Sigmoid colon (tissue), 7 donors: Measurements from ENCODE around the gene MAP7D2. TPM values are rescaled to one million over a fixed set of nuclear protein-coding genes. Genes with fewer than 3 reads are reported as not detected.
"Not testable (repeated sequence)": the region's sequence is repeated elsewhere in the genome, so short reads cannot be mapped to it uniquely, and the experiment has no call there.

Source experiments
- DNase-seq: peaks from one replicate; pipeline ENCODE4 v3.0.0-alpha.2; 2019
- H3K27ac ChIP-seq, 4 donors: fragments of 200-600 bp; sonication (generic); one replicate each; pipeline ENCODE4 v1.5.1; 2016 to 2019; ENCODE audit warnings: mild to moderate bottlenecking in 1 of 4
- H3K27me3 ChIP-seq, 3 donors: fragments of 200-600 bp; sonication (generic); one replicate each; pipeline ENCODE4 v1.5.1; 2019; ENCODE audit warnings: mild to moderate bottlenecking in 1 of 3
- H3K36me3 ChIP-seq, 4 donors: fragments of 200-600 bp; sonication (generic); one replicate each; pipeline ENCODE4 v1.5.1; 2016 to 2019
- H3K4me1 ChIP-seq, 4 donors: fragments of 200-600 bp; sonication (generic); one replicate each; pipeline ENCODE4 v1.5.1; 2017 to 2019
- H3K4me3 ChIP-seq, 4 donors: fragments of 200-600 bp; sonication (generic); one replicate each; pipeline ENCODE4 v1.5.1; 2017 to 2019; ENCODE audit warnings: mild to moderate bottlenecking in 2 of 4, moderate library complexity in 1 of 4
- H3K9me3 ChIP-seq, 4 donors: fragments of 200-600 bp in 3 of 4; sonication (generic) in 3 of 4; one replicate each; pipeline versions ENCODE4 v1.5.1 to v1.6.1; 2013 to 2019
- EP300 ChIP-seq, 4 donors: sonication (generic); formaldehyde crosslinking; IDR thresholded peaks; one replicate each; pipeline ENCODE4 v1.6.1; 2017; ENCODE audit warnings: antibody characterized with exemption in 4 of 4
- POLR2A ChIP-seq, 2 donors: fragments of 450-650 bp; IDR thresholded peaks; one replicate each; pipeline ENCODE4 v1.6.1; 2016; ENCODE audit warnings: antibody characterized with exemption in 2 of 2, mild to moderate bottlenecking in 2 of 2, moderate library complexity in 2 of 2
- POLR2AphosphoS5 ChIP-seq, 4 donors: sonication (generic); formaldehyde crosslinking; IDR thresholded peaks; one replicate each; pipeline ENCODE4 v1.6.1; 2017; ENCODE audit warnings: antibody characterized with exemption in 4 of 4
- WGBS, 2 donors: extraction: QIAGEN DNeasy Blood & Tissue Kit; methylation state at CpG; one replicate each; pipeline ENCODE4 v1.1.7; 2013; 5-methylcytosine and 5-hydroxymethylcytosine counted together
- intact Hi-C: fragments of 100-400 bp; cut with DNase I; formaldehyde crosslinking; loops from one replicate; pipeline ENCODE4 v1.15.1; 2023
- polyA plus RNA-seq, 3 donors: library from polyadenylated mRNA; stranded (reverse); fragments of 200-250 nt; gene quantifications; one replicate each; pipeline ENCODE4 v1.2.3, GENCODE V29; 2013
- total RNA-seq, 4 donors: library from RNA; depleted of rRNA; stranded (reverse); fragments of >200 nt; gene quantifications; one replicate each; pipeline ENCODE4 v1.1.0, GENCODE V29; 2016
- TF ChIP-seq, protein P1 (sequence below), 4 experiments: fragments of 450-650 bp in 3 of 4; fragments of 200-600 bp in 1 of 4; IDR thresholded peaks; one replicate each; pipeline ENCODE4 v1.5.1; 2016 to 2019; ENCODE audit warnings: antibody characterized with exemption in 4 of 4, mild to moderate bottlenecking in 3 of 4, moderate library complexity in 2 of 4
- donor health status: healthy with polysubstance abuse.
- donor health status: Bipolar disorder and iron deficiency.
- donor health status: healthy.

MAP7D2 gene
- total RNA-seq (1 to 10 TPM in 2 of 4 donors, under 1 TPM in 2; 0.66 to 1.4 (median 0.89) TPM), polyA plus RNA-seq (1 to 10 TPM; 1.8 to 2.5 (median 2.1) TPM)

DNA sequence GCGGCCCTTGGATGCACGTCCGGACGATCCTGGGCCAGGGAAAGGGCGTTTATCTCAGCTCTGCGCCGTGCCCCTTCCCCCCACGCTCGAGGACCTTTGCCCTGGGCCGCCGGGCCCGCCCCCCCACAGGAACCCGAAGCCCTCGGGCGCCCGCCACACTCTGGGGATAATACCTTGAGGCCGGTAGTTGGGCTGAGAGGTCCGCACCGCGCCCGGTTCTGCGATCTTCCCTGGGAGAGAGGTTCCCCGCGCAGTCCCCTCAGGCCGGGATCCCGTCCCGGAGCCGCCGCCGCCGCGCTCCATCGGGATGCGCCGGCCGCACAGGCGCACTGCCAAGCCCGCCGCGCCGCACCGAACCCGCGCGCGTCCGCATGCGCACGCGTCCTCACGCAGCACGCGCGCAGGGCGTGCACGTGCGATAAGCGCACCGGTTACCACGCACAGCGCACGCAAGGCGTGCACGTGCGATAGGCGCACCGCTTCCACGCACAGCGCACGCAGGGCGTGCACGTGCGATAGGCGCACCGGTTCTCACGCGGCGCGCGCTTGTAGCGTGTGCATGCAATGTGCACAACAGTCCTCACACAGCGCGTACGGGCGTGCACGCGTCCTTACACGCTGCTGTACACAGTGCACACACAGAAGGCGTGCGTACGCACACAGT is at the start of gene MAP7D2:
TSS of gene MAP7D2 (minus strand) at position 331 of the 664 bp plus-strand sequence. CDS start at position 303, 28 bp downstream.
- no peak for TF ChIP-seq EP300 (IDR thresholded peaks at IDR 0.05)
- no peak for TF ChIP-seq POLR2A (IDR thresholded peaks at IDR 0.05)
- no peak for TF ChIP-seq POLR2AphosphoS5 (IDR thresholded peaks at IDR 0.05)
- TF ChIP-seq, protein P1, sequence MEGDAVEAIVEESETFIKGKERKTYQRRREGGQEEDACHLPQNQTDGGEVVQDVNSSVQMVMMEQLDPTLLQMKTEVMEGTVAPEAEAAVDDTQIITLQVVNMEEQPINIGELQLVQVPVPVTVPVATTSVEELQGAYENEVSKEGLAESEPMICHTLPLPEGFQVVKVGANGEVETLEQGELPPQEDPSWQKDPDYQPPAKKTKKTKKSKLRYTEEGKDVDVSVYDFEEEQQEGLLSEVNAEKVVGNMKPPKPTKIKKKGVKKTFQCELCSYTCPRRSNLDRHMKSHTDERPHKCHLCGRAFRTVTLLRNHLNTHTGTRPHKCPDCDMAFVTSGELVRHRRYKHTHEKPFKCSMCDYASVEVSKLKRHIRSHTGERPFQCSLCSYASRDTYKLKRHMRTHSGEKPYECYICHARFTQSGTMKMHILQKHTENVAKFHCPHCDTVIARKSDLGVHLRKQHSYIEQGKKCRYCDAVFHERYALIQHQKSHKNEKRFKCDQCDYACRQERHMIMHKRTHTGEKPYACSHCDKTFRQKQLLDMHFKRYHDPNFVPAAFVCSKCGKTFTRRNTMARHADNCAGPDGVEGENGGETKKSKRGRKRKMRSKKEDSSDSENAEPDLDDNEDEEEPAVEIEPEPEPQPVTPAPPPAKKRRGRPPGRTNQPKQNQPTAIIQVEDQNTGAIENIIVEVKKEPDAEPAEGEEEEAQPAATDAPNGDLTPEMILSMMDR (IDR thresholded peaks at IDR 0.05): no peak
- Histone ChIP-seq H3K4me3 (peak within 1 kb of the TSS in 3 of 4 donors; percentile 21 to 40 (median 38)), H3K9me3 (no peaks in the 10 kb centered on the region), H3K36me3 (no peaks in the 10 kb centered on the region), H3K27me3 (peaks cover 4 to 21% (median 16%) of the 10 kb centered on the region in 3 donors), H3K27ac (no peak within 1 kb of the TSS), H3K4me1 (peaks cover 0 to 13% (median 10%) of the 10 kb centered on the region in 4 donors)
- 18 to 21% methylated on average over 91 of the region's 91 CpGs for whole genome bisulfite sequencing, 2 donors
- no peak for DNase-seq
- intact Hi-C loops: no loop called here

DNA sequence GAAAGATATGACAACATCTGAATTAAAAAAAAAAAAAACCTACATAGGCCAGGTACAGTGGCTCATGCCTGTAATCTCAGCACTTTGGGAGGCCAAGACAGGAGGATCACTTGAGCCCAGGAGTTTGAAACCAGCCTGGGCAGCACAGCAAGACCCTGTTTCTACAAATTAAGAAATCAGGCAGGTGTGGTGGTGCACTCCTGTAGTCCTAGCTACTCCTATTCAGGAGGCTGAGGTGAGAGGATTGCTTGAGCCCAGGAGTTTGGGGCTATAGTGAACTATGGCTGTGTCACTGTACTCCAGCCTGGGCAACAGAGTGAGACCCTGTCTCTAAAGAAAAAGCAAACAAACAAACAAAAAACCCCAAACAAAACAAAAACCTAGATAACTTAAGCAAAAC is 45.8 kb upstream of the MAP7D2 start:
- H3K9me3 ChIP-seq, H3K4me3 ChIP-seq, H3K27ac ChIP-seq, H3K4me1 ChIP-seq, H3K27me3 ChIP-seq, intact Hi-C loops, DNase-seq: not testable (repeated sequence)
- H3K36me3 ChIP-seq: peaks cover 0 to 26% (median 0%) of the 10 kb centered on the region in 4 donors

DNA sequence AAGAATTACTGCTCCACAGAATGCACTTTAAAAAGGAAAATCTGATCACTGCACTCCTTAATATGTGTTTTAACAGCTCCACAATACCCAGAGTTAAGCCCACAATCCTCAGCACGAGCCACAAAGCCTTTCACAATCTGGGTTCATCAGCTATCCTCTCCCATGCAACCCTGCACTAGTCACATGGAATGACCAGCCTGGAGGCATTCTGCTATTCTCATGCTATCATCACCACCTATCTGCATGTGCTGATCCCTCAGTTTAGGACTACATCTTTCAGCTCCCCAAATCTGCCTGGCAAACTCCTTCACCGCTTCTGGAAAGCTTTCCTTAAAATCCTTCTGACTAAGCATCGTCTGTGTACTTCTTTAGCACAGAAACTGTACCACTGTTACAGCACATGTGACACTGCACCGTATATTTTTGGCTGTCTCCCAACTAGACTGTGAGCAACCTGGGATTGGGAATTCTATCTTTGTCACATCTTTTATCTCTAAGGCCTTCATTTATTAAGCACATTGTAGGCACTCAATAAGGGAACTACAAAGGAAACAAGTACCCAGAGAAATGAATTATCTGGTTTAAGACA is 43.2 kb upstream of the MAP7D2 start:
- intact Hi-C loops: no loop called here
- H3K4me3 ChIP-seq: no peak overlapping the region
- no peak overlapping the region for H3K27ac ChIP-seq
- DNase-seq: no peak
- 79 to 88% methylated on average over 4 of the region's 4 CpGs for WGBS, 2 donors
- no peaks in the 10 kb centered on the region for H3K27me3 ChIP-seq
- TF ChIP-seq POLR2AphosphoS5 (IDR thresholded peaks at IDR 0.05) (no peak), POLR2A (IDR thresholded peaks at IDR 0.05) (no peak), EP300 (IDR thresholded peaks at IDR 0.05) (no peak)
- TF ChIP-seq, protein P1 (IDR thresholded peaks at IDR 0.05): no peak
- no peaks in the 10 kb centered on the region for H3K9me3 ChIP-seq
- H3K36me3 ChIP-seq: peaks cover 0 to 40% (median 5%) of the 10 kb centered on the region in 4 donors
- no peaks in the 10 kb centered on the region for H3K4me1 ChIP-seq

DNA sequence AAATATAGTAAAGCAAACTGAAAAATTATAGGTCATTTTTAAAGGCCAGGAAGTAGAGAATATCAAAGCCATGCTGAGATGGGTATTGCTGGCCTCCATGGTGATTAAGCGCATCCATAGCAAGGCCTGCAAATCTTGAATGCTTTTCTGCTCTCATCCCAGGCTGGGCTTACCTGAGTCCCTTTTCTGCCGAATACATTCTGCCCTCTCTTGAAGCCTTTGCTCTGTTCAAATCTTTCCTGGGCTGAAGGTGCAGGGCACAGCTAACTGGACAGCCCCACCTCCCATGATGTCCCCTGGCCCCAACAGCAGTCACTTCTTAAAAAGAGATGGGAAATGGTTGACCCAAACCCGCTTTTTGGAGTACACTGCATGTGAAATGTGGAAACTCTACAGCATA is 35.0 kb upstream of the MAP7D2 start:
- peaks cover 0 to 21% (median 8%) of the 10 kb centered on the region in 4 donors for H3K36me3 ChIP-seq
- TF ChIP-seq, protein P1 (IDR thresholded peaks at IDR 0.05): no peak
- no peak for TF ChIP-seq POLR2AphosphoS5 (IDR thresholded peaks at IDR 0.05)
- TF ChIP-seq POLR2A (IDR thresholded peaks at IDR 0.05): no peak
- no peak for TF ChIP-seq EP300 (IDR thresholded peaks at IDR 0.05)
- intact Hi-C loops: no loop called here
- H3K4me3 ChIP-seq: no peak overlapping the region
- no peak for DNase-seq
- H3K27ac ChIP-seq: no peak overlapping the region
- 98 to 99% methylated on average over 3 of the region's 3 CpGs for WGBS, 2 donors
- no peaks in the 10 kb centered on the region for H3K9me3 ChIP-seq
- no peaks in the 10 kb centered on the region for H3K27me3 ChIP-seq
- H3K4me1 ChIP-seq: no peaks in the 10 kb centered on the region

DNA sequence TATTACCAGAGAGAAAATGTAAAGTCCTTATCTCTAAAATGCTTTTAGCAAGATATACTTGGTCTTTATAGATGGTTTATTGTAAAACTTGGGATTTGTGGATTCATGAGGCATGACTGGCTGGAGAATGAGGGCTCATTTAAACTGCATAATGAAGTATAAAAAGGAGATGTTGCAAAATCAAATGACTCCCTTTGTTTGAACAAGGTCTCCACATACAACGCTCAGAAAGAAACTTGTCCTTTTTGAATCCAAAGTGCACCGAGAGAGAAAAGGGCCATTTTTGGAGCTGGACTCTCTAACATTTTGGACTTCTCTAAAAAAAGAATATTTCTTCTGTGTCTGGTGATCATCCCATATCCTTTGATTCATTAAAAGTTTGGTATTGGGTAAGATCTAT is 32.6 kb upstream of the MAP7D2 start:
- peaks cover 0 to 4% (median under 1%) of the 10 kb centered on the region in 4 donors for H3K36me3 ChIP-seq
- no peaks in the 10 kb centered on the region for H3K9me3 ChIP-seq
- 59 to 73% methylated on average over 2 of the region's 2 CpGs for WGBS, 2 donors
- no peak for DNase-seq
- TF ChIP-seq POLR2AphosphoS5 (IDR thresholded peaks at IDR 0.05) (no peak), POLR2A (IDR thresholded peaks at IDR 0.05) (no peak), EP300 (IDR thresholded peaks at IDR 0.05) (no peak)
- TF ChIP-seq, protein P1 (IDR thresholded peaks at IDR 0.05): no peak
- intact Hi-C loops: no loop called here
- no peak overlapping the region for H3K27ac ChIP-seq
- H3K4me3 ChIP-seq: no peak overlapping the region
- no peaks in the 10 kb centered on the region for H3K4me1 ChIP-seq
- H3K27me3 ChIP-seq: no peaks in the 10 kb centered on the region
